Measurements from ENCODE around the gene NEK10.

GRCh38 chr3:27326202-27326601, 43.0 kb downstream of the NEK10 start:
- TF ChIP-seq CTCF (conservative IDR thresholded peaks at IDR 0.05; ENCODE audit: low read depth, low read length) (no peak), EZH2 (IDR thresholded peaks at IDR 0.05; ENCODE audit: low read length, unreplicated experiment) (no peak), EZH2phosphoT487 (IDR thresholded peaks at IDR 0.05; ENCODE audit: borderline replicate concordance, low read length) (no peak)

Data from PC-3 (cell line).